IMR-90 (cell line): ENCODE data around the gene TLX1. TPM values are rescaled to one million over a fixed set of nuclear protein-coding genes. Genes with fewer than 3 reads are reported as not detected.

Experiments
- ATAC-seq: fragments of 200-7000 bp; cut with Tn5 transposase; 2 replicates; pipeline ENCODE4 v1.9.1; 2020; ENCODE audit warnings: low read depth, mild to moderate bottlenecking, moderate library complexity
- BruUV-seq: library from RNA; stranded (reverse); fragments of 400-500 nt; replicated peaks from 2 replicates; lab custom pipeline; 2021; lab: Mats Ljungman, UMichigan
- CTCF ChIA-PET: fragments of 300-600 bp; formaldehyde crosslinking; extraction: SDS; loops from one replicate; lab custom pipeline; 2021; ENCODE audit warnings: antibody characterized with exemption; lab: Yijun Ruan, JAX
- POLR2A ChIA-PET: fragments of 300-600 bp; sonication (Branson Sonifier 250); formaldehyde crosslinking; loops from one replicate; lab custom pipeline; 2022; ENCODE audit warnings: antibody characterized with exemption; ENCODE audit not compliant: unreplicated experiment; lab: Charles Lee
- DNase-seq: peaks from one replicate; pipeline ENCODE4 v3.0.0; 2013
- H2AFZ ChIP-seq: replicated peaks from 2 replicates; pipeline ENCODE3; 2013; ENCODE audit warnings: low read length, mild to moderate bottlenecking; ENCODE audit not compliant: poor library complexity
- H2AK5ac ChIP-seq: 2 replicates; pipeline ENCODE4 v1.6.1; 2013; ENCODE audit warnings: low read depth, low read length, inconsistent platforms
- H2AK9ac ChIP-seq: replicated peaks from 2 replicates; pipeline ENCODE3; 2013; ENCODE audit warnings: mild to moderate bottlenecking, low read depth, low read length, moderate library complexity; ENCODE audit not compliant: poor library complexity
- H2BK120ac ChIP-seq: 2 replicates; pipeline ENCODE4 v1.6.1; 2013; ENCODE audit warnings: low read depth, low read length, inconsistent platforms
- H2BK15ac ChIP-seq: 3 replicates; pipeline ENCODE4 v1.6.1; 2013; ENCODE audit warnings: low read depth, low read length, inconsistent platforms
- H2BK20ac ChIP-seq: 2 replicates; pipeline ENCODE4 v1.6.1; 2013; ENCODE audit warnings: low read depth, mild to moderate bottlenecking, inconsistent platforms, low read length, moderate library complexity
- H2BK5ac ChIP-seq: 2 replicates; pipeline ENCODE4 v1.6.1; 2013; ENCODE audit warnings: mild to moderate bottlenecking, low read depth, low read length, inconsistent platforms; ENCODE audit not compliant: poor library complexity, severe bottlenecking
- H3K14ac ChIP-seq: replicated peaks from 2 replicates; pipeline ENCODE4 v1.6.1; 2013; ENCODE audit warnings: low read depth, low read length, inconsistent platforms
- H3K18ac ChIP-seq: 2 replicates; pipeline ENCODE4 v1.6.1; 2013; ENCODE audit warnings: low read depth, low read length, control low read depth
- H3K23ac ChIP-seq: 2 replicates; pipeline ENCODE4 v1.6.1; 2013; ENCODE audit warnings: low read depth, low read length, inconsistent platforms
- H3K27ac ChIP-seq: 2 replicates; pipeline ENCODE4 v1.5.1; 2013; ENCODE audit warnings: mild to moderate bottlenecking, control low read depth, low read length; ENCODE audit not compliant: insufficient read depth
- H3K27me3 ChIP-seq: 2 replicates; pipeline ENCODE4 v1.6.1; 2013; ENCODE audit warnings: low read length; ENCODE audit not compliant: control insufficient read depth, insufficient read depth
- H3K36me3 ChIP-seq: 2 replicates; pipeline ENCODE4 v1.6.1; 2013; ENCODE audit warnings: low read length, mixed read lengths; ENCODE audit not compliant: control insufficient read depth, insufficient read depth
- H3K4ac ChIP-seq: 2 replicates; pipeline ENCODE4 v1.6.1; 2013; ENCODE audit warnings: low read depth, low read length, inconsistent platforms
- H3K4me1 ChIP-seq: 2 replicates; pipeline ENCODE4 v1.6.1; 2013; ENCODE audit warnings: low read length, mixed read lengths; ENCODE audit not compliant: control insufficient read depth, insufficient read depth
- H3K4me2 ChIP-seq: 2 replicates; pipeline ENCODE4 v1.6.1; 2013; ENCODE audit warnings: low read depth, mild to moderate bottlenecking, control low read depth, low read length, moderate library complexity
- H3K4me3 ChIP-seq: 2 replicates; pipeline ENCODE4 v1.5.1; 2013; ENCODE audit warnings: low read depth, mild to moderate bottlenecking, control low read depth, low read length, moderate library complexity; ENCODE audit not compliant: insufficient read depth
- H3K56ac ChIP-seq: 2 replicates; pipeline ENCODE4 v1.6.1; 2013; ENCODE audit warnings: low read length, inconsistent platforms; ENCODE audit not compliant: insufficient read depth; ENCODE audit errors: extremely low read depth
- H3K79me1 ChIP-seq, 2 experiments: 2 replicates each; pipeline ENCODE4 v1.6.1; 2013; ENCODE audit warnings: low read length in 2 of 2, inconsistent platforms in 1 of 2, low read depth in 1 of 2
- H3K9ac ChIP-seq: 2 replicates; pipeline ENCODE4 v1.6.1; 2013; ENCODE audit warnings: low read depth, low read length, control low read depth
- H3K9me1 ChIP-seq: 2 replicates; pipeline ENCODE4 v1.6.1; 2013; ENCODE audit warnings: low read length, inconsistent platforms; ENCODE audit not compliant: insufficient read depth
- H3K9me3 ChIP-seq: 2 replicates; pipeline ENCODE4 v1.6.1; 2013; ENCODE audit warnings: low read length; ENCODE audit not compliant: control insufficient read depth, insufficient read depth
- H4K20me1 ChIP-seq: 2 replicates; pipeline ENCODE4 v1.6.1; 2013; ENCODE audit warnings: low read length, inconsistent platforms; ENCODE audit not compliant: insufficient read depth
- H4K5ac ChIP-seq: 2 replicates; pipeline ENCODE4 v1.6.1; 2013; ENCODE audit warnings: mild to moderate bottlenecking, low read depth, low read length, control low read depth
- H4K8ac ChIP-seq, 2 experiments: 2 replicates each; pipeline ENCODE4 v1.6.1; 2013; ENCODE audit warnings: low read depth in 2 of 2, low read length in 2 of 2, control low read depth in 1 of 2, inconsistent platforms in 1 of 2
- H4K91ac ChIP-seq: 2 replicates; pipeline ENCODE4 v1.6.1; 2013; ENCODE audit warnings: low read depth, low read length, inconsistent platforms; ENCODE audit not compliant: insufficient read depth
- BHLHE40 ChIP-seq: fragments of 150-350 bp; IDR thresholded peaks from 2 replicates; pipeline ENCODE4 v1.6.1; 2016; ENCODE audit warnings: mild to moderate bottlenecking, low read depth, low read length
- CTCF ChIP-seq: conservative IDR thresholded peaks from 2 replicates; pipeline ENCODE4 v1.5.1; 2012; ENCODE audit warnings: mild to moderate bottlenecking, low read depth, low read length, improper control_type of control experiment
- MXI1 ChIP-seq: IDR thresholded peaks from 2 replicates; pipeline ENCODE4 v1.6.1; 2012; ENCODE audit warnings: low read depth, mild to moderate bottlenecking, low read length, moderate library complexity, borderline replicate concordance
- NFE2L2 ChIP-seq: fragments of 150-350 bp; IDR thresholded peaks from 2 replicates; pipeline ENCODE4 v1.6.1; 2016; ENCODE audit warnings: low read depth, mild to moderate bottlenecking, low read length
- USF2 ChIP-seq: fragments of 150-350 bp; IDR thresholded peaks from 2 replicates; pipeline ENCODE4 v1.6.1; 2017; ENCODE audit warnings: mild to moderate bottlenecking, antibody characterized with exemption, low read length, low read depth
- WGBS, 2 experiments: methylation state at CpG; one replicate each; pipeline versions ENCODE4 v1.1.5 to v1.1.7; 2013; ENCODE audit warnings: missing lambda C conversion rate in 2 of 2; ENCODE audit not compliant: insufficient read length in 1 of 2; ENCODE audit errors: extremely low coverage in 2 of 2; 5-methylcytosine and 5-hydroxymethylcytosine counted together
- dilution Hi-C: fragments of 300-500 bp; cut with HindIII; formaldehyde crosslinking; loops from one replicate; pipeline ENCODE4 v1.14.3; 2018; ENCODE audit warnings: low sequenced_read_pairs; ENCODE audit not compliant: unreplicated experiment
- in situ Hi-C: fragments of 300-500 bp; cut with MboI; formaldehyde crosslinking; loops from 3 replicates; pipeline ENCODE4 v1.14.3; 2019; ENCODE audit warnings: low sequenced_read_pairs, inconsistent platforms, mixed read lengths
- intact Hi-C: fragments of 100-400 bp; cut with micrococcal nuclease; formaldehyde crosslinking; loops from 2 replicates; pipeline ENCODE4 v1.10.0; 2022
- polyA plus RNA-seq, 3 experiments: library from polyadenylated mRNA; depleted of rRNA; stranded (reverse); fragments of >200 nt; gene quantifications; 2 replicates each; pipeline ENCODE4 v1.2.3, GENCODE V29; 2012; ENCODE audit warnings: low replicate concordance in 1 of 3
- total RNA-seq: library from RNA; depleted of rRNA; stranded (reverse); fragments of >200 nt; gene quantifications from 2 replicates; pipeline ENCODE4 v1.2.3, GENCODE V29; 2012

TLX1 gene
- total and polyA plus RNA-seq, 2 of the 4 experiments (the other 2 are of a cell fraction) = not detected

- WGBS, 2 experiments = no CpG with 5 or more reads among the region's 2 CpGs
- no peak overlapping the region for H4K8ac ChIP-seq
- H2AK5ac ChIP-seq = no peak overlapping the region
- H3K23ac ChIP-seq = no peak overlapping the region
- no peak overlapping the region for H3K14ac ChIP-seq
- H3K18ac ChIP-seq = no peak overlapping the region
- H3K9me1 ChIP-seq = no peaks in the 10 kb centered on the region
- H3K4me2 ChIP-seq = no peak overlapping the region
- no peak overlapping the region for H4K5ac ChIP-seq
- H3K79me1 ChIP-seq = no peaks in the 10 kb centered on the region
- H3K9ac ChIP-seq = no peak overlapping the region
- TF ChIP-seq CTCF (no peak), USF2 (no peak), NFE2L2 (no peak), MXI1 (no peak), BHLHE40 (no peak)
- H2BK15ac ChIP-seq = no peak overlapping the region
- intact Hi-C loops (no loop called here), dilution Hi-C loops (no loop called here), in situ Hi-C loops (no loop called here)
- DNase-seq = no peak
- H3K56ac ChIP-seq = no peak overlapping the region
- no peaks in the 10 kb centered on the region for H3K4me1 ChIP-seq
- H2BK5ac ChIP-seq = no peak overlapping the region
- H4K20me1 ChIP-seq = no peaks in the 10 kb centered on the region
- no peak overlapping the region for H4K91ac ChIP-seq
- ChIA-PET CTCF (no interaction called here), POLR2A (no interaction called here)
- peaks cover 23% of the 10 kb centered on the region for H3K27me3 ChIP-seq
- no peak overlapping the region for H2AK9ac ChIP-seq
- H3K9me3 ChIP-seq = peaks cover 3% of the 10 kb centered on the region; the same call in 1 of the 2 replicates
- no peak for ATAC-seq
- no peak overlapping the region for H2BK120ac ChIP-seq
- H3K4ac ChIP-seq = no peak overlapping the region
- H3K27ac ChIP-seq = no peak overlapping the region
- H3K4me3 ChIP-seq = no peak overlapping the region
- H2BK20ac ChIP-seq = no peak overlapping the region
- H3K36me3 ChIP-seq = no peaks in the 10 kb centered on the region
- no peak overlapping the region for H2AFZ ChIP-seq
- BruUV-seq = no TSS peak
These were observed 41.6 kb downstream of the TLX1 start for GRCh38 chr10:101172741-101173140.
